Measurements from ENCODE around the gene PLA2G2C.

PLA2G2C gene

DNA sequence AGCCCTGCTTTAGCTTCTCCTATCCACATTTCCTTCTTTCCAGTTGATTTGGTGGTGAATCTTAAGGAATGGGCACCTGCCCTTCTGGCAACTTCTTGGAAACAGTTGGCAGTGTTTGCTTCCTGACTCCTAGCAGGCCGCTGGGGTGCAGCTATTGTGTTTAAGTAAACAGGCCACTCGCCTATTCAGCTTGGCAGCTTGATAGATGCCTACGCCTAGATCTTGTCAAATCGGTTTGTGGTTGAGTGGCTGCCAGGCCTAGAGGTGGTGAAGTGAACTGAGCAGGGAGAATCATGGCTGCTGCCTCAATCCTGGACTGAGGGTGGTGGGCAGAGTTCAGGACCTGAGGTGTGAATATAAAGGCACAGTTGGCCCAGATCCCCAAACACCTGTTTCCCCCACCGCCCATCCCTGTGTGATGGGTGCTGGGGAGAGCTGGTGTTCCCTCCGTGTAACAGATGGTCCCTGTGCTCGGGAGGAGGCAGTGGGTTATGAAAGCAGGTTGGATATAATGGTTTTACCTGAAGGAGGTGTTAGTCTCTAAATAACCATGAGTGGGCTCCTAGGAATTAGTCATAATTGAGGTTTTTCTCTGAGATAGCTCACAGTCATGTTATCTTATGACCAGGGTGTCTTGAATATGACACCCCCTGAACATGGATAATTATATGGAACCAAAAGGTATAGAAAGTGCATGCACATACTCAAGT lies 940 bp upstream of the PLA2G2C start:
- Histone ChIP-seq H3K27ac (ENCODE audit: insufficient read depth in 1 of 2, low read depth in 1 of 2, low read length in 2 of 2, poor library complexity in 1 of 2, severe bottlenecking in 2 of 2) (peak overlapping the region in 1 of 2 experiments; percentile 62), H3K36me3 (ENCODE audit: control insufficient read depth in 4 of 4, insufficient read depth in 4 of 4, low read length in 3 of 4) (no peaks in the 10 kb centered on the region), H3K4me1 (ENCODE audit: control extremely low read depth in 1 of 4, control insufficient read depth in 4 of 4, insufficient read depth in 4 of 4, low read length in 3 of 4) (peaks cover 0 to 14% (median 9%) of the 10 kb centered on the region in 4 experiments), H3K9me3 (ENCODE audit: control extremely low read depth in 1 of 5, control insufficient read depth in 4 of 5, insufficient read depth in 2 of 5, low read depth in 1 of 5, low read length in 4 of 5) (no peaks in the 10 kb centered on the region), H3K4me3 (ENCODE audit: control insufficient read depth in 1 of 7, extremely low read depth in 1 of 7, insufficient read depth in 4 of 7, low read depth in 2 of 7, low read length in 6 of 7) (no peak overlapping the region), H3K27me3 (replicated peaks in 2 of 5; ENCODE audit: control insufficient read depth in 4 of 5, insufficient read depth in 5 of 5, low read length in 4 of 5) (peaks cover 0 to 94% (median 59%) of the 10 kb centered on the region in 5 experiments)
- POLR2A ChIA-PET = no interaction called here
- WGBS (ENCODE audit: insufficient coverage) = 71% methylated on average over 2 of the region's 7 CpGs
- CTCF ChIA-PET = interaction anchor here (0.7 to 1.7 kb wide), 3 partner anchors 9 to 34 kb away, joined by 4 to 8 read pairs (median 6); no protein-coding TSS in a partner anchor
- DNase-seq = peak in 2 of 3 donors; percentile 25 to 50

DNA sequence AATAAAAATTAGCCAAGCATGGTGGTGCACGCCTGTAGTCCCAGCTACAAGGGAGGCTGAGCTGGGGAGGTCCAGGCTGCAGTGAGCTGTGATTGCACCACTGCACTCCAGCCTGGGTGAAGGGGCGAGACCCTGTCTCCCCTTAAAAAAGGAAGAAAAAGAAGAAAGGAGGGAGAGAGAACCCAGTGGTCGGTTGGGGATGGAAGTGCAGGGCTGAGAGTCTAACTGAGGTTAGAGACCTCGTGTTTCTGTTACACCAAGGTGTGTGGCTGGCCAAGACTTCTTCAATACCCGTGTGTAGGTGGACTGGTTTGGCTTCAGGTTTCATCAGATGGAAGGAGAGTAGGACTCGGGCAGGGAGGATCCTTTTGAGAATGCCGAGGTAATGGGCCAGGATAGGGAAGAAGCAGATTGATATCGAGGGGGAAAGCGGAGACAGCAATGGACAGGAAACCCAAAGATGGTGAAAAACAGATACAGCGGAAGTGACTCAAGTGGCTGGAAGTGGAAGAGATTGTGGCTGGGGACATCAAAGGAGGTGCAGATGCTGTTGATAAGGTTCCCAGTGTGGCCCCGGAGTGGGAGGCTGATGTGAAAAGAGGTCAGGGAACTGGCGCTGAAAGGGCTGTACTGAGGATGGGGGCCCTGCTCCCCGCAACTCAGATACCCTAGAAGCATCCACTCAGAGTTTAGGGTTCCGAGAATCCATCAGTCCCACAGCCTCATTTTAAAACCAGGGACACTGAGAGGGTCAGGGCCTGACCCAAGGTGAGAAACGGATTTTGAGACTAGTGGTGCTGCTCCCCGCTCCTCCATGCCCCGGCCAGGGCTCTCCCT lies 1.1 kb downstream of the PLA2G2C start:
- 38% methylated on average over 12 of the region's 17 CpGs for WGBS (ENCODE audit: insufficient coverage)
- Histone ChIP-seq H3K36me3 (ENCODE audit: control insufficient read depth in 4 of 4, insufficient read depth in 4 of 4, low read length in 3 of 4) (no peaks in the 10 kb centered on the region), H3K9me3 (ENCODE audit: control extremely low read depth in 1 of 5, control insufficient read depth in 4 of 5, insufficient read depth in 2 of 5, low read depth in 1 of 5, low read length in 4 of 5) (no peaks in the 10 kb centered on the region), H3K4me3 (ENCODE audit: control insufficient read depth in 1 of 7, extremely low read depth in 1 of 7, insufficient read depth in 4 of 7, low read depth in 2 of 7, low read length in 6 of 7) (peak overlapping the region in 2 of 7 experiments; percentile 30), H3K4me1 (ENCODE audit: control extremely low read depth in 1 of 4, control insufficient read depth in 4 of 4, insufficient read depth in 4 of 4, low read length in 3 of 4) (peaks cover 0 to 14% (median 9%) of the 10 kb centered on the region in 4 experiments), H3K27ac (ENCODE audit: insufficient read depth in 1 of 2, low read depth in 1 of 2, low read length in 2 of 2, poor library complexity in 1 of 2, severe bottlenecking in 2 of 2) (peak overlapping the region in 1 of 2 experiments; percentile 38), H3K27me3 (replicated peaks in 2 of 5; ENCODE audit: control insufficient read depth in 4 of 5, insufficient read depth in 5 of 5, low read length in 4 of 5) (peaks cover 0 to 88% (median 50%) of the 10 kb centered on the region in 5 experiments)
- DNase-seq = peak in 2 of 3 donors; percentile 21 to 36
- POLR2A ChIA-PET = no interaction called here
- CTCF ChIA-PET = no interaction called here

DNA sequence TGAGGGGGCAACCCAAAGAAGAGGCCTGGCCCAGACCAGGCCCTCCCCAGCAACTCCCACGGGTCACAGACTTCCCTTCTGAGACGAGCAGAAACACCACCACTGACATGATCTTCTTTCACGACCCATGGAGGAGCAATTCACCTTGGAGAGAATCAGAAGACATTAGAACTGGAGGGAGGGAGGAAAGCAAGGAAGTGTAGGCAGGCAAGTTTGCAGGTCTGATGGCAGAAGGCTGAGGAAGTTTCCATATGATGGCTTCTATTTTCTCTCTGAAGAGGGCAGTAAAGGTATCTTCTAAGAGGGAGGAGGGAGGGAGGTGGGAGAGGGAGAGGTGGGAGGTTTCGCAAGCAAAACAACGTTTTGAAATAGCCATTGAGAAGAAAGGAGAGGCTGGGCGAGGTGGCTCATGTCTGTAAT lies 1.8 kb downstream of the PLA2G2C start:
- ChIA-PET CTCF (no interaction called here), POLR2A (no interaction called here)
- no peak overlapping the region for H3K27ac ChIP-seq (ENCODE audit: insufficient read depth in 1 of 2, low read depth in 1 of 2, low read length in 2 of 2, poor library complexity in 1 of 2, severe bottlenecking in 2 of 2)
- H3K9me3 ChIP-seq (ENCODE audit: control extremely low read depth in 1 of 5, control insufficient read depth in 4 of 5, insufficient read depth in 2 of 5, low read depth in 1 of 5, low read length in 4 of 5) = peaks cover 0 to 6% (median 0%) of the 10 kb centered on the region in 5 experiments
- peaks cover 0 to 86% (median 46%) of the 10 kb centered on the region in 5 experiments for H3K27me3 ChIP-seq (replicated peaks in 2 of 5; ENCODE audit: control insufficient read depth in 4 of 5, insufficient read depth in 5 of 5, low read length in 4 of 5)
- peaks cover 0 to 14% (median 9%) of the 10 kb centered on the region in 4 experiments for H3K4me1 ChIP-seq (ENCODE audit: control extremely low read depth in 1 of 4, control insufficient read depth in 4 of 4, insufficient read depth in 4 of 4, low read length in 3 of 4)
- H3K36me3 ChIP-seq (ENCODE audit: control insufficient read depth in 4 of 4, insufficient read depth in 4 of 4, low read length in 3 of 4) = no peaks in the 10 kb centered on the region
- H3K4me3 ChIP-seq (ENCODE audit: control insufficient read depth in 1 of 7, extremely low read depth in 1 of 7, insufficient read depth in 4 of 7, low read depth in 2 of 7, low read length in 6 of 7) = no peak overlapping the region
- WGBS (ENCODE audit: insufficient coverage) = 62% methylated on average over 5 of the region's 6 CpGs
- no peak for DNase-seq

DNA sequence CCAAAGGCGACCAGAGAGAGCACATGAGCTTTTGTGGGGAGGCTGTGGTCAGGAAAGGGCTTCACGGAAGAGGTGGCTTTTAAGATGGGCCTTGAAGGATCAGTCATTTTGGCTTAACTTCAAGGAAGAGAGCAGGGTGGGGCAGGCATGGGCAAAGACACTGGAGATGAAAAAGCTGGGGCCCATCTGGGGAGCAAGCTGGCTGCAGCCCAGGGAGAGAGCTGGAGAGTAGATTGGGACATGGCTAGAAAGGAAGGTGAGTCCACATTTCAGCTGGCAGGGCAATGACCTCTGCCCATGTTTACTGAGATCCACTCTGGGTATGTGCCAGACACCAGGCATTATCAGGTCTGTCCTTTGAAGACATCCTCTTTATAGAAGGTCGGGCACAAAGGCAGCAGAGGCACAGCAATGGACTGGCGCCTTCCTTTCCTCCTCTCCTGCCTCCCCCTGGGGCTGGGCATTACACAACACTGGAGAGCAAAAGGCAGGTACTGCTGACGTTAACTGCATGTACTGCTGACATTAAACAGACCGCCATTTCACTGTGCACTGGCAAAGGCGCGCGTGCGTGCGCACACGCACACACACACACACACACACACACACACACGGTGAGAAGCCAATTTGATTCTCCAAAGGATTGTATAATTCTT lies 2.6 kb downstream of the PLA2G2C start:
- no peak for DNase-seq
- WGBS (ENCODE audit: insufficient coverage) = 89% methylated on average over 4 of the region's 13 CpGs
- no peak overlapping the region for H3K27ac ChIP-seq (ENCODE audit: insufficient read depth in 1 of 2, low read depth in 1 of 2, low read length in 2 of 2, poor library complexity in 1 of 2, severe bottlenecking in 2 of 2)
- peaks cover 0 to 83% (median 39%) of the 10 kb centered on the region in 5 experiments for H3K27me3 ChIP-seq (replicated peaks in 2 of 5; ENCODE audit: control insufficient read depth in 4 of 5, insufficient read depth in 5 of 5, low read length in 4 of 5)
- no peaks in the 10 kb centered on the region for H3K36me3 ChIP-seq (ENCODE audit: control insufficient read depth in 4 of 4, insufficient read depth in 4 of 4, low read length in 3 of 4)
- H3K9me3 ChIP-seq (ENCODE audit: control extremely low read depth in 1 of 5, control insufficient read depth in 4 of 5, insufficient read depth in 2 of 5, low read depth in 1 of 5, low read length in 4 of 5) = peaks cover 0 to 6% (median 0%) of the 10 kb centered on the region in 5 experiments
- ChIA-PET POLR2A (no interaction called here), CTCF (interaction anchor here (1.1 to 1.6 kb wide), 2 partner anchors 12 to 30 kb away, joined by 4 read pairs; no protein-coding TSS in a partner anchor)
- no peak overlapping the region for H3K4me3 ChIP-seq (ENCODE audit: control insufficient read depth in 1 of 7, extremely low read depth in 1 of 7, insufficient read depth in 4 of 7, low read depth in 2 of 7, low read length in 6 of 7)
- peaks cover 0 to 14% (median 9%) of the 10 kb centered on the region in 4 experiments for H3K4me1 ChIP-seq (ENCODE audit: control extremely low read depth in 1 of 4, control insufficient read depth in 4 of 4, insufficient read depth in 4 of 4, low read length in 3 of 4)

DNA sequence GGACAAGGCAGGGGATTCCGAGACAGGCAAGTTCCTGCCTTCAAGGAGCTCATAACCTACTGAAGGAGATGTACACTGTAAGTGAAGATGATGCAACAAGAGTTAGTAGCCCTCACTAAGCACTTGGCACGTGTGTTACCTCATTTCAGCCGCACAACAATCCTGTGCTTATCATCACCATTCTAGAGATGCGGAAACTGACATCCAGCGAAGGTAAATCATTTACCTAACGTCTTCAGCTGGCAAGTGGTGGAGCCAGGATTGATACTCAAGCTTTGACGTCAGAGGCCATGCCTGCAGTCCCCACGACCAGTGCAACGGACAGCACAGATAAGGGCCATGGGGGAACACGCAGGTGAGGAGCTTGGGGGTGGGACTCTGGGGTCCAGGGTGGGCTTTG lies 3.3 kb downstream of the PLA2G2C start:
- no peak overlapping the region for H3K4me3 ChIP-seq (ENCODE audit: control insufficient read depth in 1 of 7, extremely low read depth in 1 of 7, insufficient read depth in 4 of 7, low read depth in 2 of 7, low read length in 6 of 7)
- H3K27ac ChIP-seq (ENCODE audit: insufficient read depth in 1 of 2, low read depth in 1 of 2, low read length in 2 of 2, poor library complexity in 1 of 2, severe bottlenecking in 2 of 2) = no peak overlapping the region
- 90% methylated on average over 10 of the region's 10 CpGs for WGBS (ENCODE audit: insufficient coverage)

DNA sequence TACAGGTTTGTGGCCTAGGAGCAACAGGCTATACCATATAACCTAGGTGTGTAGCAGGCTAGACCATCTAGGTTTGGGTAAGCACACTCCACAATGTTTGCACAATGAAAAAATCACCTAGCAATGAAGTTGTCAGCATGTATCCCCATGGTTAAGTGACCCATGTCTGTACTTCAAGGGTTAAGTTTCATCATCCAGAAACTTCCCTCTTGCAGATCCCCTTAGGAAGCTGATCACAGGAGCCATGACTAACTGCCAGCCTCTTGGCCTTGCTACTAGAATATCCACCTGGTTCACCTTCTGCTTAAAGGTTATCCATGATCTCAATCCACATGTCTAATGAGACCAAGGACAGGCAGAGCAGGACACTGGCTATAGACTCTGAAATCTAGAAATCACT lies 3.9 kb downstream of the PLA2G2C start:
- Histone ChIP-seq H3K27me3 (replicated peaks in 2 of 5; ENCODE audit: control insufficient read depth in 4 of 5, insufficient read depth in 5 of 5, low read length in 4 of 5) (peaks cover 0 to 70% (median 30%) of the 10 kb centered on the region in 5 experiments), H3K27ac (ENCODE audit: insufficient read depth in 1 of 2, low read depth in 1 of 2, low read length in 2 of 2, poor library complexity in 1 of 2, severe bottlenecking in 2 of 2) (no peak overlapping the region), H3K36me3 (ENCODE audit: control insufficient read depth in 4 of 4, insufficient read depth in 4 of 4, low read length in 3 of 4) (no peaks in the 10 kb centered on the region), H3K9me3 (ENCODE audit: control extremely low read depth in 1 of 5, control insufficient read depth in 4 of 5, insufficient read depth in 2 of 5, low read depth in 1 of 5, low read length in 4 of 5) (peaks cover 0 to 6% (median 0%) of the 10 kb centered on the region in 5 experiments), H3K4me3 (ENCODE audit: control insufficient read depth in 1 of 7, extremely low read depth in 1 of 7, insufficient read depth in 4 of 7, low read depth in 2 of 7, low read length in 6 of 7) (no peak overlapping the region), H3K4me1 (ENCODE audit: control extremely low read depth in 1 of 4, control insufficient read depth in 4 of 4, insufficient read depth in 4 of 4, low read length in 3 of 4) (peaks cover 0 to 14% (median 9%) of the 10 kb centered on the region in 4 experiments)
- ChIA-PET POLR2A (no interaction called here), CTCF (interaction anchor here (1.5 to 1.6 kb wide), 2 partner anchors 11 to 13 kb away, joined by 4 to 5 read pairs; no protein-coding TSS in a partner anchor)
- no peak for DNase-seq

More for the DNA sequence above, 3.3 kb downstream of the PLA2G2C start:
- Histone ChIP-seq H3K4me1 (ENCODE audit: control extremely low read depth in 1 of 4, control insufficient read depth in 4 of 4, insufficient read depth in 4 of 4, low read length in 3 of 4) (peaks cover 0 to 14% (median 9%) of the 10 kb centered on the region in 4 experiments), H3K9me3 (ENCODE audit: control extremely low read depth in 1 of 5, control insufficient read depth in 4 of 5, insufficient read depth in 2 of 5, low read depth in 1 of 5, low read length in 4 of 5) (peaks cover 0 to 6% (median 0%) of the 10 kb centered on the region in 5 experiments), H3K27me3 (replicated peaks in 2 of 5; ENCODE audit: control insufficient read depth in 4 of 5, insufficient read depth in 5 of 5, low read length in 4 of 5) (peaks cover 0 to 76% (median 32%) of the 10 kb centered on the region in 5 experiments), H3K36me3 (ENCODE audit: control insufficient read depth in 4 of 4, insufficient read depth in 4 of 4, low read length in 3 of 4) (no peaks in the 10 kb centered on the region)
- CTCF ChIA-PET = interaction anchor here (1.1 to 1.6 kb wide), 3 partner anchors 11 to 29 kb away, joined by 4 to 5 read pairs (median 4); no protein-coding TSS in a partner anchor
- POLR2A ChIA-PET = no interaction called here
- DNase-seq = no peak

All from common myeloid progenitor, CD34-positive (primary cell).